ENCODE data around the gene RABGEF1.

Gene RABGEF1

DNA sequence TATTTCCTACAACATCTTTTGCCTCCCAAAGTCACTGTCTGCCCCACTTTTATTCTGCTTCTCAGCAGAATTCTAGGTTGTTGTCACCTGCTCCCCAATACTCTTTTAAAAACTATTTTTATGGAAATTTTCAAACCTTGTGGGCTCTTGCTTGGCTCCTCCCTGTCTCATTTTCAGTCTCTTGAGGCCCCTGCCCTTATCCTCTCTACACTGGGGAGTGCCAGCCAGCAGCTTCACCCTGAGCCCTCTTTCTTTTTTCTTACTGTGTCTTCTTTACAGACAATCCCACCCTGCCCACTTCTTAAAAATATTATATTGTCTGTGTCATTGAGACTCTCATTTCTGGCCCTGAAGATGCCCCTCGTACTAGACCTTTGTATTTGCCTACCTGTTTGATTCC is 118.8 kb downstream of the RABGEF1 start:
- no peak for DNase-seq (ENCODE audit: low spot score)

DNA sequence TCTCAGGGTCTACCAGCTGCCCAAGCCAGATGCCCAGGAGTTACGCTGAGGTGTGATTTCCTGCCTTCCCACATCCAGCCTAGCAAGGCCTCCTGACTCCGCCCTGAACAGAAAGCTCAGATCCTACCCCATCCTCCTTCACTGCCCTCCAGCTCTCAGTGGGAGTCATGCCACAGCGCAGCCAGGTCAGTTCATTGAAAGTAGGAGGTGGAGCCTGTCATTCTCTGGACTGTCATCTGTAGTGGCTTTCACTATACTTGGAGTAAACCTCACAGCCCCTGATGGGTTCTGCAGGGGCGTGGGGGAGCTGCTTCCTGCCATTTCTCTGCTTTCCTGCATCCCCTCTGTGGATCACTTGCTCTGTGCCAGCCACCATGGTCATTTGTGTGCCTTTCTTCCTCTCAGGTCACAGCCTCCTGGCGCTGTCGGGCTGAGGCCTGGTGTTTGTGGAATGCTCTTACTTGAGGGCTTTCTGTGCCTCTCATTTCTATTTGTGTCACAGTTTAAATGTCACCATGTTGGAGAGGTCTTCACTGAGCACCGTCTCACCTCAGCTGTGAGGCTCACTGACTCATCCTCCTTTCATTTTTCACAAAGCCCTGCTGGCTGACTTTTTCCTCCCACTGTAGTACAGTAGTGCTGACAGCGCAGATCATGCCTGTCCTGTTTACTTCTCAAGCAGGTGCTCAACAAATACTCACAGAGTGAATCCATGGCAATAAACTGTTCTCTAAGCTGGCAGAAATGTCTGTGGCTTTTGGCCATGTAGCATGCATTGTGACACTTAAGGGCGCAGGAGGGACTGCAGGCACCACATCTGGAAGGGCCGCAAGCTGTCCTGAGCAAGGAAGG is 119.5 kb downstream of the RABGEF1 start:
- DNase-seq (ENCODE audit: low spot score), result peak; percentile 27

DNA sequence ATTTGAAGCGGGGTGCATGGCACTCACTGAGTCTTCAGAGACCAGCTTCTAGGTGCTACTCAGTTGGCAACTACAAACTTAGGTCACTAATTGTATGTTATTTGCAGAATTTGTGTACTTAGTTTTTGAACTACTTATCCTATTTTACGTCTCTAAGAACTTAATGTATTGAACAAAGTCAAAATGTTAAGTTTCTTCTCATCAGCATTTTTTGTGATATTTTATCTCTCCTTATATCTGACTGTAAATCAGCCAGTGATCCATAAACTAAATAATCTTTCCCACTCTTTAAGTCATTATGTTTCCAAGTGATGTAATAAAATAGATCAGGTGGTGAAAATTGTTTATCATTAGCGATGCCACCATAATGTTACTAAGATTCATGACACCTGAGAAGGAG is 120.2 kb downstream of the RABGEF1 start:
- DNase-seq (ENCODE audit: low spot score), result no peak

Measured in CD4-positive, alpha-beta T cell treated with Interleukin-2 at 100 ng/mL for 4 hours (primary cell).